NAMALWA (cell line): Measurements from ENCODE around the gene DISC1.
A peak's percentile ranks its signal among the peaks of the same experiment; 100 is the strongest.
"Not testable (repeated sequence)": the region's sequence is repeated elsewhere in the genome, so short reads cannot be mapped to it uniquely, and the experiment has no call there.

Experiments
- DNase-seq: peaks from one replicate; pipeline ENCODE4 v3.0.0-alpha.2; 2015; ENCODE audit warnings: low spot score

DISC1 gene

DNA sequence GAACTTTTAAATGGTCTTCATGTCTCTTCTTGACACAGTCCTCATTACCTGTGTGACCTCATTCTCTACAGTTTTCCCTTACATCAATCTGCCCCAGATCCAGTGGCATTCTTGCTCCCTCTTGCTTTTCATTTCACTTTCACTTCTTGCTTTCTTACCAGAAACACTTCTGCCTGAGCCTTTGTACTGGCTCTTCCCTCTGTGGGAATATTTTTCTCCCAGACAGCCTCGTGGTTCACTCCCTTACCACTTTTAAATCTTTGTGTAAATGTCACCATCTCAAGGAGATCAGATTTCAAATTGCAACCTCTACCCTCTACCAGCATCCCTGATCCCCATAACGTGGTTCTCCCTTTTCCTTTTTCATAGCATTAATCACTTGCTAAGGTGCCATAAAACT is 73.2 kb downstream of the DISC1 start:
- DNase-seq, result no peak

DNA sequence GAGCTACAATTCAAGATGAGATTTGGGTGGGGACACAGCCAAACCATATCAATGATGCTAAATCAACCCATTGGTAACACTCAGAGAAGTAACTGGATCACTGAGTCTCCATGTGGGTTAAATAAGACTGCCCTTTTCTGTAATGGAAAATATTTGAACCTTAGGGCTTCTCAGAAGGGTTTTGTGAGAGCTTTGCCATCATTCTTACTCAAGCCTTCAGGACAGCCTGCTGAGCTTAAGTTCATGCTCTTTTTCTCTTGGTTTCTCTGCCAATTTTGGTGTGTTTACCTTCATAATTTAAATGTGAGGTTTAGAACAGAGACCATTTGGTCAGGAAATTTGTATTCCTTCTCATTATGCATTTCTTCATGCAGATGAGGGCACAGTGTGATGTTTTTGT is 74.7 kb downstream of the DISC1 start:
- no peak for DNase-seq

DNA sequence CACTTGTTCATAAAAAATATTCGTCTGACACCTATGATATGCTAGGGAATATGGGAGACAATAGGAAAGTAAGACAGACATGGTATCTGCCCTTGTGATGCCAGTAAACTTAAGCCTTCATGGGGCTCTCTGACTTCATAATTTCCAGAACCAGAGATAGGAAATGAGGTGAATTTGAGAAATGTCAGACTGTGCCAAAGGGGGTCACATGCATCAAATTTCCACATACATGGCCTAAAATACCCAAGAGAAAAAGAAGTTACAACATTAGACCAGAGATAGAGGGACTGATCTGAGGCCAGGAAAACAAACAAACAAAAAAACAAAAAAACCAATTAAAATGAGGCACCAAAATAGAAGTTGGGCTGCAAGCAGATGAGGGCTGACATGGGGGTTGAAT is 75.7 kb downstream of the DISC1 start:
- DNase-seq, result no peak

DNA sequence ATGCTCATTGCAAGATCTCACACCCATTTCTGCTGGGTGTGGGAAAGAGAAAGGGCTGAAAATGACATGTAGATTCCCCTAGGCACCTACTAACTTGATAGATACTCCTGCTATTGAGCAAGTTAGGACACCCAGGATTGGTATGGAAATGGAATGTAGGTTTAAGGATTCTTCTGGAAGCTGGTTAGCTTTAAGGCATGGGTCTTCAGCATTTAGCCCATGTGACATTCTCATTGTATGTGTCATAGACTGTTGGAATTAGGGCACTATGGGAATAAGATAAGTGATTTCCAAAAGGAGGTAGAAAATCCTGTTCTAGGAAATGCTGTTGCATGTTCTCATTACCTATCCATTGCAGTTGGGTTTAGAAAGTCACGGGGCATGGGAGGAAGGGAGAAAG is 76.2 kb downstream of the DISC1 start:
- no peak for DNase-seq

DNA sequence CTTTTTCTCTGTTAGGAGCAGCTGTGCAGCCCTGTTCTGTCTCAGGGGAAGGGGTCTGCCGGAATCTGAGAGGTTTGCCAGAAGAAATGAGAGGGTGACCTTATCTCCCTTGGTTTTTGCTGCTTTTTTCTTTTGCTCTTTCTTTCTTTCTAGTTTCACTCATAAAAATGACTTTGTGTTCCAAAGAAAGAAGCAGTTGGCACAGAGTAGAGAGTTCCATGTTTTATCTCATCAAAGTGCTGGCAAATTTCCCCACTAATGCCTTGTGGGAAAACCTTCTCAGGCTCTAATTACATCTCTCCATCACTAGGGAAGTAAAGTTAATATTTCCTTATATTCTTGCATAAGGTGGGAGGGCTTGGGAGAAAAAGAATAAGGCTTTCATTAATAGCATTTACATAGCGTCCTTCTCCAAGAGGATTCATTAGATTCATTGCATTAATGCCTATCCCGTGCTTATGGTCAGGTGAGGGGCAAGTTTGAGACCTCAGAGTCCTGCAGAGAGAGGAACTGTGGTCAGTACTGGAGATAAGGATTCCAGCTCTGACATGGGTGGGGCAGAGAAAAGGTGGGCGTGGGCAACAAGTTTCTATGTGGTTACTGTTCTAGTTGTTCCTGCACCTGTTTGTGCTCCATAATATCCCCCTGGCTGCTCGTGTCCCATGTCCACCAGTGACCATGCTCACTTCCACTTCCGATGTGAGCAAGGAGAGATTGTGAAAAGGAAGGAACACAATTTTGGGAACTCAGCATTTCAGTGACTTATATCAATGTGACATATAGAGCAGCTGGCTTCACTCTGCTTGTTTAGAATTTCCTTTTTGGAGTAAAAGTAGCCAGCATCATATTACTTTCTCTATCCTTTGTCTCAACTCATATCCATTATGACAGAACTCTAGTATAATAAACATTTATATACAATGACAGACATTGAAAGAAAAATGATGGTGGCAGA is 79.5 kb downstream of the DISC1 start:
- DNase-seq, result no peak

DNA sequence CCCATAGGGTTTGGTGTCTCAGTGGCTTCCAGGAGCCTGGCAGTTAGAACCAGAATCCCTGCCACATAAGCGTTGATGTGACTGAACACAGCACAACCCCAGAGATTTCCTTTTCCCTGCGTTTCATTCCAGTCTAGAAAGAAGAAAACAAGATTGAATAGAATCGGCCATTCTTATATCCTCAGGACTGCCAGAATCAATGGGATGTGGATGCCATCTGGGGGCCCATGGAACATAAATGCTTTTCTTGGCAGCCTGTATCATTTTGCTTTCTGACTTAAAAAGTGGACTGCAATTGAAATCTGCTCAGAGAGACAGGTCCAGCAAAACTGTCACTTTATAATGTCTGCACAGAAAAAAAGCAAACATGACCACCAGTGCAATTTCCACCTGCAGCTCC is 80.3 kb downstream of the DISC1 start:
- DNase-seq, result no peak

DNA sequence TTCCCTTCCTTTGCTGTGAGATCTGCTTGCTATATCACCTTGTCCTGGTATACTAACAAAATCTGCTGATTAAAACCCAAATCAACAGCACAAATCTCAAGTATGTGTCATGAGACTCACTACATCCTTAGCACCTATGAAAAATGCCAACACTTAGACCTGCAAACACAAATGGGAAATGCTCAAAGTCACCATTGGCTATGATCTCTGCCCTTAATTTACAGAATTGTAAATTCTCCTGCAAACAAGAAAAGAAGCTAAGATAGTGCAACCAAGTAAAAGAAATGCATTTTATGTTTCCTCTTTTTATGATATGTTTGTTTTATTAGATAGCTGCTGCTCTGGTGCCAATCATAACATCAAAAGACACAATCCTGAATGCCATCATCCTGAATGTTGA is 80.8 kb downstream of the DISC1 start:
- DNase-seq, result no peak

DNA sequence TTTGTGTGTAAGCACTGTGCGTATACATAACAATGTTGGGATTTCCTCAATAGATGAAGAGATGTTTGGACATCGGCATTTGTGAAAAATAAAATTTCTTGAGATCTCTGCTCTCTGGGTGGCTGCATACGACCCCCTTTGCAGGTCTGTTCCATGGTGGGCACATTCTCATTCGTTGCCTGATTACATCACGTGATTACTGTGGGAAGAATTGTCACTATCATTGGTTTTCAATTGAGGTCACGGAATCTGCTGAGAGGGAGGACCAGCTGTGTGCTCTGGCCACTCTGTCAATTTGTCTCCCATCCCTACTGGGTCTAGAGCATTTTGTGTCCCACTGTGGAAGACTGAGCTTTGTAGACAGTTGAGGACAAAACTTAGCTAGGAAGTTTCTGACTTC is 81.8 kb downstream of the DISC1 start:
- no peak for DNase-seq

DNA sequence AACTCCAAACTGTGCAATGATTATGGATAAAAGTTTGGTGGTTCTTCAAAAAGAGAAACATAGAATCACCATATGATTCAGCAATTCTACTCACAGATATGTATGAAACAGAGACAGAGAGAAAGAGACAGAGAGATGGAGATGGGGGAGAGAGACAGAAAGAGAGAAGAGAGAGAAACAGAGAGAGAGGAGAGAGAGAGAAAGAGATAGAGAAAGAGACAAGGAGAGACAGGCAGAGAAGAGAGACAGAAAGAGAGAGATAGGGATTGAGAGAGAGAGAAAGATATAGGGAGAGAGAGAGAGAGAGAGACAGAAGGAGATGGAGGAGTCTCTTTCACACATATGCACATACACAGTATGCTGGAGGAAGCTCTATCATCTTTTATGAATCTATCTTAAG is 87.8 kb downstream of the DISC1 start:
- DNase-seq, result no peak

DNA sequence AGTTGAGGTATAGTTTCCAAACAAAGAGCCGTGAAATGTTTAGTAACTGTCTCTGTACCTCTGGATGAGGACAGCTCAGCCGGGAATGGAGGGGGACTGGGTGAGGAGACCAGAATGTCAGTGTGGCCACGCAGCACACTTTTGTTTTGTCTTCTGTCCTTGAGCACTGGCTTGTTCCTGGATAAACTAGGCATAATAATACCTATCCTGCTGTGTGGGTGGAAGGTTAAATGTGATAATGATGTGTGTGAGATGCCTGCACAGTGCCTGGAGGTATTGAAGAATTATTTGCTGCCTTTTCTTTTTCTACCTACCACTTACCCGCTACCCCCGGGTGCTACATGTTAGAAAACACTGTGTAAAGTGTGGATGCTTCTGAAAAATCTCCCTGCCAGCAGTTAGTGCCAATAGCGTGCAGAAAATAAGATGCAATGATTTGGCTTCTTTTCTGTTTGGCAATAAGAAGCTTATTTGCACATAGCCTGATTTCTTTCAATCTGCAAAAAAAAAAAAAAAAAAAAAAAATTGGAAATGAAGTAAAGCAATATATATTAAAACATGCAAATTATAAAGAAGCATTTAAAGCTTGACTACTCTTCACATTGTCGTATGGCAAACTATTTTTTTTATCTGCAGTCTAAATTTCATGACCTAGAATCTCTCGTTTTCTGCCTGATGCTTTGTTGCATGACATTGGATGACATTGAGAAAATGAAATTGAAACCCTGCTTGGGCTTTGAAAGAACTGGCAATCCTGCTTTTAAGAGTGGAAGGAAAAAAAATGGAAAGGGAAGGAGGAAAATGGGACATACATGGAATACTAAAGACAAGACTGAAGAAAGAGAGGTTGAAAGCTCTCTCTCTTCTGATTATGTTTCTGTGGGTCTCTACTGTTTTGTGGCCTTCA is 89.5 kb downstream of the DISC1 start:
- DNase-seq, result no peak

DNA sequence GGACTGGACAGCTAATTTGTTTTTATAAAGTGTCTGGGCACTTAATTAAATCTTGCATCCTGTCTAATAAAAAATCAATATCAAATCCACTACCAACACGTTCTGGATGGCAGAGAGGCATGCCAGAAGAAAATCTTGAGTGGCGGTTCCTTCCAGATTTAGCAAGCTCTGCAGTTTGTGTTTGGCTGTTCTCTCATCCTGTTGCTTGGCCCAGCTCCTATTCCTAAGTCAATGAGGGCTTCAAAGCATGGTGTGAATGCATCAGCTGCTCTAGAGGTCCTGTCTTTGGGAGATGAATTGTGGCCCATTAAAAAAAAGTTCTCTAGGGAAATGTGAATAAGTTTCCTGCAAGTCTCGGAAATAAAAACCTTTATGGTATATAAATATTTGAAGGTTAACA is 90.3 kb downstream of the DISC1 start:
- no peak for DNase-seq

DNA sequence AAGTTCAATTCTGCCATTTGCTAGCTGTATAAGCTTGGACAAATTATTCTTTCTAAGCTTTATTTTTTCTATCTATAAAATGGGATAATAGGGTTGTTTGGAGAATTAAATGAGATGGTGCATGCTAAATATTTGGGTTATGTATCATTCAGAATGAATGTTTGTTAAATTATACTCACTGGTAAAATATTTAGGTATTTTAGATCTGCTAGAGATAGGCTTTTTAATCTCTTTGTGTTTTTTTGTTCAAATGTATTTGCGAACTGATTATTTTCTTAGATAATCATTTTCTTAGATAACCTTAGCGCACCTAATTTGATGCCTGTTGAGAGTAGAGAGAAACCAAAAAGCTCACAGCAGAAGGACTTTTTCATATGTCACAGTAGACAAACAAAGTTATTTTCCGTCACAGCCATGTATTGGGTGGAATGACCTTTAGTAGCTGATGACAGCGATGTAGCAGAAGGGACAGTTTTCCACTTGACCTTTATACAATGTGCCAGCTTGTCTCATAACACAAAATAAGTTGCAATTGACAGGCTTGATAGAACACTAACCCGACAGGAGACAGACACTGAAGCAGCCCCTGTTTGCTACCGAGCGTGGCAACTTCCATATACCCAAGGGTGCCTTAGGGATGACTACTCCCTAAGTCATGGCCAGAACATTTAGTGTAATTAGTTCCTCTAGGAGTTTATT is 93.0 kb downstream of the DISC1 start:
- DNase-seq, result no peak

DNA sequence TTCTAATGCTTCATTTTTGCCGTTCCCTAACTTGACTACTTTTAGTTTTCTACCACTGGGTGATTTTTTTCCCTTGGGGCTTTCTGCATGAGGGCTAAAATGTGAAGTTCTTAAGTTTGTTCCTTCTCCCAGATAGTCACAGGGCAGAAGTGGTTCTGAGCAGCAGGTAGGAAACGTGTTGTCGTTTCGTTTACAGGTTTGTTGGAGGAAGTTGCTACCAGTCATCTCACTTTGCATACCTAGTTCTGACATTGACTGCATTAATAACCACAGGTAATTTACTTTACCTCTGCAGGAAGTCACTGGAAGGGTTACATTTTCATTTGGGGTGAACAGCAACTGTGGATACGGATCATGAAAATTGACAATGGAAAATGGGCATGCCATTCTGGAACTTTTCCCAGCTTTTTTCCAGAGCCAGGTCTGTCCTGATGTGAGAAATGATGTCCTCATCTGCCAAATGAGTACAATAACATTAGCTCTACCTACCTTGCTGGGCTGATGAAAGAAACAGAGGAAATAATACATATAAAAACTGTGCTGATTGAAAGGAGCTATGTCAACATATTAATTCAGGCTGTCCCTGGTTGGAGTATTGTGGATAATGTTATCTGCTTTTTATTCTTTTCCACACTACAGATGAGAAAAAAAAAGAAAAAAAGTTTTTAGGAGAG is 94.2 kb downstream of the DISC1 start:
- DNase-seq, result no peak

DNA sequence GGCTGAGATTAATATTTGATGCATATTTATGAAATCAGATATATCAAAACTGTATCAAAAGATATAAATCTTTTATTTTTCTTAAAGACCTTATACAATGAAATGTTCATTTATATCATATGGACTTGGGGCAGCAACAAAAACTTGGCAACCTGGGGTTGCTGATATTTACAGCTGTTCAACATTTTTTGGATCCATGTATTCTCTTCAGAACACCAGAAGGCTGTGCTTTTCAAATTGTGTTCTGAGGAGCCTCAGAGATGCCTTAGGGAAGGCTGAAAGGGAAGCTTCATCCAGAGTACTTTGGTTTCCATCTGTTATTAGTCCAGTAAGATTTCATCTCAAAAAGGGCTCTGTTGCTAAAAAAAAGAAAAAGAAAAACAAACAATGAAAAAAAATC is 94.8 kb downstream of the DISC1 start:
- no peak for DNase-seq

DNA sequence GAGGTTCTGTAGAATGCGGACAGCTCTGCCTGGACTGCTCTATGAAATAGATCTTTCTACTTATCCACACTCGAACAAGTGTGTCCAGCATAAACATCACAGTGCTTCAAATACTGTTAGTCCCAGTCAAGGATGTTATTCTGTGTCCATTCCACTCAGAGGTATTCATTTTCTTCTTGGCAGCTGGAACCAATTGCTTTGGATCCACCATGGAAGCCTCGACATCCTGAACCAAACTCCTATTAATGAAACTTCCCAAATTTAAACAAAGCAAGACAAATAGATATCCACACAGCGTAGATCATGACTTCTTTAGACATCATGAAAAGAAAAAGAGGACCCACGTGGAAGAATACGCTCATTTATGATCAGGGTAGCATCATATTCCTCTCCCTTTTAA is 95.8 kb downstream of the DISC1 start:
- DNase-seq, result no peak

DNA sequence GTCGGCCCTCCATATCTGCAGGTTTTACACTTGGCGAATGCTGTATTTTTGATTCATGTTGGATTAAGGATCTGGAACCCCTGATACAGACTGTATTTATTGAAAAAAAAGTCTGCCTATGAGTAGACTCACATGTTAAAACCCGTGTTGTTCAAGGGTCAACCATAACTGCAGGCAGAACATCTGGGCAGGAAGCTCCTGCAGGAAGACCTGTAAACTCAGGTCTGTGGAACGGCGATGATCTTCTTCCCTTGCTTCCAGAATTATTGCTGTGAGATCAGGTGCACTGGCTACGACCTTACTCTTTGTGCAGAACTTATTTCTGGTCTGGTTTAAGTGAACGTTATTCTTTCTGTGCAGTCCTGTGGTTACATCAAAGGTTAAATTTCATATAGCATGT is 96.6 kb downstream of the DISC1 start:
- no peak for DNase-seq

DNA sequence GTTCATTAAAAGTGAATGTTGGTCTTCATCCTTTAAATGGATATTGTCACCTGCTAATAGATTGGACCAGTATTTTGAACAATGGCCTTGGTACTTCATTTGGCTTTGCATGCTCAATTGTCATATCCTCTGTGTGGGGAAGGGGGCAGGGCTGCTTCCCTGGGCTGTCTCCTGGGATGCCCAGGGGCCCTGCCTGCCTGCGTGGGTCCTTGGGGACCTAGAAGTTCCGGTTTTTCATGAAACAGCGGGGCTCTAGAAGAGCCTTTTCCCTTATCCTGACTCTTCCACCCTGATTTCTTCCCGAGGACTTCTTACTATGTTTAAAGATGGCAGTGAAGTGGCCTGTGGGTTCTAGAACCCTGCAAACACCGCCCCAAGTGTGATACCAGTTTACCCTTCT is 97.5 kb downstream of the DISC1 start:
- DNase-seq, result no peak

DNA sequence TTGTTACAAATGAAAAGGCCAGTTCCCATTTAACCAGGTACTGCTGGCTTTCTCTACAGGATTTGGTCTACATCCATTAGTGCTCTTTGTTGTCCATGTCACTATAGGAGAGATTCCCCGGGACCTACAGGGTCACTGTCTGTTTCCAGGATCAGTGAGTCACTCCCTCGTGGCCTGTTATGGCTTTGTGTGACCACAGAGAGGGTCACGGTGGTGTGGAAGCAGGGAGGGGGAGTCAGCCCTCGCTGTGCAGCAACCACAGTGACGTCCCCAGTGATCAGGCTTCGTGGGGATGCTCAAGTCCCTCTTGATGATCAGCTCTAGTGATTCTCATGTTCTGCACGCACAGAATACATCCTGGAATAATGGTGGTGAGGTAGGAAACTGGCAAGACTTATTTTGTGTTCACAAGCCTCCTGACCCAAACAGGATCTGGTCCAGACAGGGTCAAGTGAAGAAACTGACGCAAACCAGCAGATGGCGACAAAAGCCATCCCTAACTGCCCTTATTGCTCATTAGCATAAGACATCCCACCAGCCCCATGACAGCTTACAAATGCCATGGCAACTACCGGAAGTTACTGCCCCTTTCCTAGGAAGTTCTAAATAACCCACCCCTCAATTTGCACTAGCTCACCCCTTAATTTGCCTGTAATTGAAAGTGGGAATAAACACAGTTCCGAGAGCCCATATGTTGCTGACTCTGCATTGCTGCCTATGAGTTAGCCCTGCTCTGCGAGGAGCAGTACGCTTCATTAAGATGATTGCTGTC is 98.5 kb downstream of the DISC1 start:
- peak; percentile 82 for DNase-seq

DNA sequence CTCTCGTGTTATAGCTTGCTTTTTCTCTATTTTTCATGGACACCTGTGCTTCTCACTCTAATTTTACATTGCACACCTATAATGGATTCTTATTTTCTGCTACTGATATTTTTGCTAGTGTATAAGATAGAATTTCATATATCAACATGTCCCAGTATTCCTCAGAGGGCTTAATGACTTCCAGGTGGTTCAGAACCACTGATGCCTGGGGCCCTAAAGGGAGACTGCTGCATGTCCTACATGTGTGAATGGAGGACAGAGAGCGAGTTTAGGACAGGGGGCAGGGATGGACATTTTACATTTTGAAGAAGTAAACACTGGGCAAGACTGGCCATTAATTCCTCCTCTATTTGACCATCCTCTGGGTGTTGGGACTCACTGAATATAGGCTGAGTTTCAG is 100.6 kb downstream of the DISC1 start:
- DNase-seq, result no peak

DNA sequence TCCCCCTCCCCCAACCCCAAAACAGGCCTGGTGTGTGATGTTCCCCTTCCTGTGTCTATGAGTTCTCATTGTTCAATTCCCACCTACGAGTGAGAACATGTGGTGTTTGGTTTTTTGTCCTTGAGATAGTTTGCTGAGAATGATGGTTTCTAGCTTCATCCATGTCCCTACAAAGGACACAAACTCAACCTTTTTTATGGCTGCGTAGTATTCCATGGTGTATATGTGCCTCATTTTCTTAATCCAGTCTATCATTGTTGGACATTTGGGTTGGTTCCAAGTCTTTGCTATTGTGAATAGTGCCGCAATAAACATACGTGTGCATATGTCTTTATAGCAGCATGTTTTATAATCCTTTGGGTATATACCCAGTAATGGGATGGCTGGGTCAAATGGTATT is 102.4 kb downstream of the DISC1 start:
- not testable (repeated sequence) for DNase-seq

DNA sequence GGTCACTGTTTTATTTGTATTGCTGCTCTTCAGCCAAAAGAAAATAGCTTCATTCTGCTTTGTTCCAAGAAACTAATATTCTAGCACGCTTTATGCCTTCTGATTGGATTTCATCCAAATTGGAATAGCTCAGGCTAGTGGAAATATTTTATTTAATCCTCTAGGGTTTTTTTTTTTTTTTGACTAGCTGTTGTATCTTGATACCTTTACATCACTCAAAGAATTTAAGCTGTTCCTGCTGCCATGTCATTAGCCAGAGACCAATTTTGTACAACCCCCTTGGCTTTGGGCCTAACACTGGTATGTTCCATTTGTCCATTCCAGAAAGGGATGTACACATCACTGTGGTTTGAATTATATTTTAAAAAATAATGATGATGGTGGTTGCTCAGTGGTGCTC is 103.0 kb downstream of the DISC1 start:
- DNase-seq, result no peak
